ENCODE data around the gene RCAN2.

- TF ChIP-seq CTCF (IDR thresholded peaks at IDR 0.05) (no peak), EZH2 (IDR thresholded peaks at IDR 0.05; ENCODE audit: borderline replicate concordance, insufficient read depth, low read depth, low read length, poor library complexity, severe bottlenecking) (no peak)
These were observed 48.6 kb upstream of the RCAN2 start for GRCh38 chr6:46539866-46540265.

Data from B cell (primary cell).